ENCODE results near the gene IQSEC1.

DNA sequence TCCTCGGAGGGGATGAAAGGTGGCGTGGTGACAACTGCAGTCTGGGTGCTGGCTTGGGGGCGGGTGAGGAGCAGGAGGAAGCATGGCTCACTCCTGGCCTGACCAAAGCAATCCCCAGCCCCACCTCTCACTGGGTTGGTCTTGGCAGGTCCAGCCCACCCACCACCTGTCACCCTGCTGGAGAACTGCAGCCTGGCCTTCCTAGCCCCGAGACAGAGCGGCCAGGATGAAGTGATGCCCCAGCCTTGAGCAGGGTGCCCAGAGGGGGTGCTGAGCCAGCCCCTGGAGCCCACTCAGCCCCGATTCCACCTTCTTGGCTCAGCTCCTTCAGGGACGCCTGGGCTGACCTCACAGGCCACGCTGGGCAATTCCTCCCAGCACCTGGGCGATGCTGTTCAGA is 89.9 kb downstream of the IQSEC1 start:
- TF ChIP-seq, protein P1, sequence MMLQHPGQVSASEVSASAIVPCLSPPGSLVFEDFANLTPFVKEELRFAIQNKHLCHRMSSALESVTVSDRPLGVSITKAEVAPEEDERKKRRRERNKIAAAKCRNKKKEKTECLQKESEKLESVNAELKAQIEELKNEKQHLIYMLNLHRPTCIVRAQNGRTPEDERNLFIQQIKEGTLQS (IDR thresholded peaks at IDR 0.05; ENCODE audit: borderline replicate concordance, extremely low read depth, low read depth, low read length) = no peak
- TF ChIP-seq MTA2 (IDR thresholded peaks at IDR 0.05; ENCODE audit: low read depth) = no peak
- no peak for TF ChIP-seq YY1 (IDR thresholded peaks at IDR 0.05; ENCODE audit: low read depth, low read length)
- TF ChIP-seq IRF4 (IDR thresholded peaks at IDR 0.05; ENCODE audit: low read depth, low read length) = no peak
- TF ChIP-seq, protein P2, sequence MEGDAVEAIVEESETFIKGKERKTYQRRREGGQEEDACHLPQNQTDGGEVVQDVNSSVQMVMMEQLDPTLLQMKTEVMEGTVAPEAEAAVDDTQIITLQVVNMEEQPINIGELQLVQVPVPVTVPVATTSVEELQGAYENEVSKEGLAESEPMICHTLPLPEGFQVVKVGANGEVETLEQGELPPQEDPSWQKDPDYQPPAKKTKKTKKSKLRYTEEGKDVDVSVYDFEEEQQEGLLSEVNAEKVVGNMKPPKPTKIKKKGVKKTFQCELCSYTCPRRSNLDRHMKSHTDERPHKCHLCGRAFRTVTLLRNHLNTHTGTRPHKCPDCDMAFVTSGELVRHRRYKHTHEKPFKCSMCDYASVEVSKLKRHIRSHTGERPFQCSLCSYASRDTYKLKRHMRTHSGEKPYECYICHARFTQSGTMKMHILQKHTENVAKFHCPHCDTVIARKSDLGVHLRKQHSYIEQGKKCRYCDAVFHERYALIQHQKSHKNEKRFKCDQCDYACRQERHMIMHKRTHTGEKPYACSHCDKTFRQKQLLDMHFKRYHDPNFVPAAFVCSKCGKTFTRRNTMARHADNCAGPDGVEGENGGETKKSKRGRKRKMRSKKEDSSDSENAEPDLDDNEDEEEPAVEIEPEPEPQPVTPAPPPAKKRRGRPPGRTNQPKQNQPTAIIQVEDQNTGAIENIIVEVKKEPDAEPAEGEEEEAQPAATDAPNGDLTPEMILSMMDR (IDR thresholded peaks at IDR 0.05 in 2 of 3, conservative IDR thresholded peaks at IDR 0.05 in 1 of 3; ENCODE audit: control insufficient read depth in 2 of 3, extremely low read depth in 1 of 3, insufficient read depth in 1 of 3, low read depth in 3 of 3, low read length in 3 of 3) = no peak
- TF ChIP-seq, protein P3, sequence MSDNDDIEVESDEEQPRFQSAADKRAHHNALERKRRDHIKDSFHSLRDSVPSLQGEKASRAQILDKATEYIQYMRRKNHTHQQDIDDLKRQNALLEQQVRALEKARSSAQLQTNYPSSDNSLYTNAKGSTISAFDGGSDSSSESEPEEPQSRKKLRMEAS (IDR thresholded peaks at IDR 0.05; ENCODE audit: low read depth, low read length) = no peak
- no peak for TF ChIP-seq DPF2 (IDR thresholded peaks at IDR 0.05)

All from GM12878 (cell line).